DND-41 (cell line): ENCODE measurements around the gene SART1.
A peak's percentile ranks its signal among the peaks of the same experiment; 100 is the strongest.

Experiments used
- ATAC-seq: fragments of 200-7000 bp; cut with Tn5 transposase; 3 replicates; pipeline ENCODE4 v1.9.1; 2021; ENCODE audit warnings: low read depth; ENCODE audit not compliant: insufficient read depth
- DNase-seq: peaks from one replicate; pipeline ENCODE4 v3.0.0-alpha.2; 2020
- H2AFZ ChIP-seq: 2 replicates; pipeline ENCODE4 v1.6.0; 2012; ENCODE audit warnings: low read depth, low read length
- H3K27ac ChIP-seq: 2 replicates; pipeline ENCODE4 v1.5.1; 2012; ENCODE audit warnings: low read length, inconsistent platforms
- H3K27me3 ChIP-seq: fragments of 200-600 bp; sonication (generic); 2 replicates; pipeline ENCODE4 v1.6.0; 2012; ENCODE audit warnings: low read length, mild to moderate bottlenecking, inconsistent platforms; ENCODE audit not compliant: insufficient read depth, poor library complexity
- H3K36me3 ChIP-seq: 2 replicates; pipeline ENCODE4 v1.5.1; 2012; ENCODE audit warnings: low read length, inconsistent platforms; ENCODE audit not compliant: insufficient read depth
- H3K4me1 ChIP-seq: 2 replicates; pipeline ENCODE4 v1.5.1; 2012; ENCODE audit warnings: mild to moderate bottlenecking, low read length; ENCODE audit not compliant: insufficient read depth
- H3K4me2 ChIP-seq: 2 replicates; pipeline ENCODE4 v1.6.0; 2012; ENCODE audit warnings: mild to moderate bottlenecking, moderate library complexity, low read length, inconsistent platforms; ENCODE audit not compliant: insufficient read depth
- H3K4me3 ChIP-seq, 2 experiments: fragments of 200-600 bp in 1 of 2; shearing (Covaris generic) in 1 of 2; 2 replicates each; pipeline ENCODE4 v1.5.1; 2012 to 2016; ENCODE audit warnings: inconsistent platforms in 2 of 2, low read length in 2 of 2, mild to moderate bottlenecking in 2 of 2, low read depth in 1 of 2, moderate library complexity in 1 of 2
- H3K79me2 ChIP-seq: 2 replicates; pipeline ENCODE4 v1.6.0; 2012; ENCODE audit warnings: low read length, inconsistent platforms; ENCODE audit not compliant: insufficient read depth
- H3K9ac ChIP-seq: 2 replicates; pipeline ENCODE4 v1.6.0; 2012; ENCODE audit warnings: low read depth, mild to moderate bottlenecking, inconsistent platforms, low read length, moderate library complexity
- H3K9me3 ChIP-seq: 2 replicates; pipeline ENCODE4 v1.5.1; 2012; ENCODE audit warnings: low read length, moderate library complexity, mild to moderate bottlenecking, inconsistent platforms; ENCODE audit not compliant: insufficient read depth, severe bottlenecking
- H4K20me1 ChIP-seq: 2 replicates; pipeline ENCODE4 v1.6.0; 2012; ENCODE audit warnings: low read length; ENCODE audit not compliant: insufficient read depth
- CTCF ChIP-seq: IDR thresholded peaks from 2 replicates; pipeline ENCODE4 v1.5.1; 2012; ENCODE audit warnings: borderline replicate concordance, low read length, moderate library complexity, mild to moderate bottlenecking; ENCODE audit not compliant: poor library complexity, severe bottlenecking; ENCODE audit errors: extremely low read depth
- EZH2 ChIP-seq: IDR thresholded peaks from 3 replicates; pipeline ENCODE4 v1.6.1; 2012; ENCODE audit warnings: borderline replicate concordance, low read depth, mild to moderate bottlenecking, moderate library complexity, low read length, inconsistent platforms; ENCODE audit not compliant: severe bottlenecking

Gene SART1

DNA sequence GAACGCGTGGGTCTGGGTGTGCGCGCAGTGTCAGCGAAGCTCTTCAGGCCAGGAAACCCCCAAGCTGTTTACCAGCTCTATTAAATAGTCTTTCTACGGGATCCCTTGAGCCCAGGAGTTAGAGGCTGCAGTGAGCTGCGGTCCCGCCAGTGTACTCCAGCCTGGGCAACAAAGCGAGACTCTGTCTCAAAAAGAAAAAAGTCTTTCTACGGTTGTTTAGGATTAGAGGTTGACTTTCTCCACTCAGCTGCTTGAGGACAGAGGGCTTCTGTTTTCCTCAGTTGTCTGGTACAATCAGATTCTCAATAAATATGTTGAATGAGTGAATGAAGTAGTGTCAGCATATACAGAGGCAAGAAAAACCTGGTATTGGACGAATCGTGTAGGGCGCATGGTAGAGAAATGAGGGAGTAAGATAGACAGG, 619 bp downstream of the SART1 start:
- H3K9ac ChIP-seq = peak overlapping the region; percentile 100
- DNase-seq = no peak

GRCh38 chr11:65964906-65965305, 3.4 kb downstream of the SART1 start:
- Histone ChIP-seq H2AFZ (no peak overlapping the region), H3K27ac (no peak overlapping the region), H3K4me3 (no peak overlapping the region), H3K9ac (no peak overlapping the region), H3K27me3 (no peaks in the 10 kb centered on the region), H3K79me2 (peaks cover 62% of the 10 kb centered on the region), H3K4me1 (peaks cover 32% of the 10 kb centered on the region), H3K4me2 (no peak overlapping the region), H4K20me1 (peaks cover 48% of the 10 kb centered on the region), H3K36me3 (peaks cover 69% of the 10 kb centered on the region), H3K9me3 (no peaks in the 10 kb centered on the region)
- TF ChIP-seq CTCF (no peak), EZH2 (no peak)
- DNase-seq (no peak), ATAC-seq (no peak)

More for the DNA sequence above, 619 bp downstream of the SART1 start:
- H3K9me3 ChIP-seq = no peaks in the 10 kb centered on the region
- TF ChIP-seq EZH2 (no peak), CTCF (no peak)
- ATAC-seq = no peak
- no peak overlapping the region for H2AFZ ChIP-seq
- H3K79me2 ChIP-seq = peaks cover 59% of the 10 kb centered on the region
- peak overlapping the region; percentile 84 for H3K4me2 ChIP-seq
- peak overlapping the region; percentile 62 for H3K27ac ChIP-seq
- H3K4me3 ChIP-seq = peak overlapping the region; percentile 79 to 100
- H4K20me1 ChIP-seq = peaks cover 41% of the 10 kb centered on the region
- H3K4me1 ChIP-seq = peaks cover 32% of the 10 kb centered on the region
- H3K27me3 ChIP-seq = no peaks in the 10 kb centered on the region
- peaks cover 41% of the 10 kb centered on the region for H3K36me3 ChIP-seq

- peaks cover 51% of the 10 kb centered on the region for H4K20me1 ChIP-seq
- H3K27me3 ChIP-seq = no peaks in the 10 kb centered on the region
- H3K4me3 ChIP-seq = no peak overlapping the region
- no peak overlapping the region for H3K9ac ChIP-seq
- H3K4me2 ChIP-seq = no peak overlapping the region
- ATAC-seq (no peak), DNase-seq (no peak)
- H3K79me2 ChIP-seq = peaks cover 58% of the 10 kb centered on the region
- H3K9me3 ChIP-seq = no peaks in the 10 kb centered on the region
- no peak overlapping the region for H3K27ac ChIP-seq
- peaks cover 24% of the 10 kb centered on the region for H3K4me1 ChIP-seq
- H2AFZ ChIP-seq = no peak overlapping the region
- peaks cover 76% of the 10 kb centered on the region for H3K36me3 ChIP-seq
- TF ChIP-seq CTCF (no peak), EZH2 (no peak)
Measured at GRCh38 chr11:65965986-65966762, 4.6 kb downstream of the SART1 start.
